ENCODE data around the gene BOK. TPM values are rescaled to one million over a fixed set of nuclear protein-coding genes. Genes with fewer than 3 reads are reported as not detected.

The BOK gene
- total and polyA plus RNA-seq, 2 donors (not counting 3 experiments of a cell fraction or from before 2014, with no cell fraction given): 76.0 to 95.5 TPM

DNA sequence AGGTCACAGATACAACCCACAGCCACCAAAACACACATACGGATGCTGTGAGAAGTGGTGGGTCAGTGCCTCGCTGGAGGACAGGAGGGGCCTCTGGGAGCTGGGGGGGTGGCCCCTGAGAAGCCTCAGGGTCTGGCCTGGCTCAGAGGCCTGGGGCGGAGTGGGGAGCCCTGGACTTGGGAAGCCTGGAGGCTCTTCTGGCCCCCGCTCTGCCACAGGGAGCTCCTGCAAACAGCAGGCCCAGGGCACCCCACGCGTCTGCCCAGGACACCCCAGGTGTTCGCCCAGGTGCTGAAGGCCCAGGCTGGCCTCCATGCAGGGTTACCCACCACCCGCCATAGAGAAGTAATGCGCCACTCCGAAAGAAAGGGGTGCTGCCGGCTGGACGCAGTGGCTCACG lies 52.5 kb downstream of the BOK start:
- H3K4me2 ChIP-seq (ENCODE audit: insufficient read depth, low read length): no peak overlapping the region

More for the DNA sequence above, 52.5 kb downstream of the BOK start:
- dilution Hi-C loops (cut with MboI; ENCODE audit: extremely low pct_ligation_motif_present, low sequenced_read_pairs) (no loop called here), intact Hi-C loops (cut with micrococcal nuclease) (loop anchor here (2.0 kb wide), 1 partner anchor 52 kb away; the partner anchor contains the start of gene BOK)
- H3K79me2 ChIP-seq (ENCODE audit: control insufficient read depth, insufficient read depth, low read length): peaks cover 15% of the 10 kb centered on the region
- FAIRE-seq (no peak), DNase-seq (ENCODE audit: low read depth, low spot score) (no peak)
- ChIA-PET POLR2A (no interaction called here), CTCF (interaction anchor here (1.4 kb wide), 1 partner anchor 27 kb away, joined by 4 read pairs; the partner anchor contains the start of gene ATG4B)
- no peak overlapping the region for H3K4me3 ChIP-seq (replicated peaks in 1 of 3; ENCODE audit: insufficient read depth in 1 of 3, low read depth in 1 of 3, low read length in 3 of 3)
- no peaks in the 10 kb centered on the region for H3K9me1 ChIP-seq (replicated peaks; ENCODE audit: control insufficient read depth, extremely low read depth, insufficient read depth, low read length)
- no peak overlapping the region for H3K27ac ChIP-seq (ENCODE audit: insufficient read depth, low read depth, low read length)
- peaks cover 0 to 3% of the 10 kb centered on the region in 2 experiments for H3K36me3 ChIP-seq (ENCODE audit: control insufficient read depth in 2 of 2, extremely low read depth in 1 of 2, insufficient read depth in 2 of 2, low read length in 2 of 2)
- H3K27me3 ChIP-seq (ENCODE audit: control insufficient read depth in 2 of 2, insufficient read depth in 2 of 2, low read length in 2 of 2): no peaks in the 10 kb centered on the region
- no TSS peak for BruUV-seq (replicated peaks)
- TF ChIP-seq JUN (IDR thresholded peaks at IDR 0.05; ENCODE audit: borderline replicate concordance, insufficient read depth, insufficient read length, low read depth): no peak
- TF ChIP-seq MYC (IDR thresholded peaks at IDR 0.05; ENCODE audit: low read depth, low read length): no peak
- TF ChIP-seq POLR2A (IDR thresholded peaks at IDR 0.05; ENCODE audit: low read depth, low read length): no peak
- TF ChIP-seq EZH2 (IDR thresholded peaks at IDR 0.05; ENCODE audit: borderline replicate concordance, low read depth, low read length, severe bottlenecking): no peak
- no peak for TF ChIP-seq CTCF (IDR thresholded peaks at IDR 0.05; ENCODE audit: extremely low read depth in 1 of 2, insufficient read depth in 1 of 2, low read depth in 1 of 2, low read length in 2 of 2)
- TF ChIP-seq, protein P1, sequence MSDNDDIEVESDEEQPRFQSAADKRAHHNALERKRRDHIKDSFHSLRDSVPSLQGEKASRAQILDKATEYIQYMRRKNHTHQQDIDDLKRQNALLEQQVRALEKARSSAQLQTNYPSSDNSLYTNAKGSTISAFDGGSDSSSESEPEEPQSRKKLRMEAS (IDR thresholded peaks at IDR 0.05; ENCODE audit: insufficient read depth, insufficient read length): no peak
- TF ChIP-seq FOS (IDR thresholded peaks at IDR 0.05; ENCODE audit: borderline replicate concordance, insufficient read depth, low read length): no peak
- TF ChIP-seq GATA2 (IDR thresholded peaks at IDR 0.05; ENCODE audit: insufficient read depth, insufficient read length, low read depth, low read length): no peak
- no peak for TF ChIP-seq POLR2AphosphoS5 (IDR thresholded peaks at IDR 0.05; ENCODE audit: insufficient read depth, low read depth, low read length)
- H3K9ac ChIP-seq (replicated peaks; ENCODE audit: extremely low read depth, insufficient read depth, low read length): no peak overlapping the region
- peaks cover 5% of the 10 kb centered on the region for H3K4me1 ChIP-seq (ENCODE audit: control insufficient read depth, extremely low read depth, insufficient read depth, low read length)
- H3K9me3 ChIP-seq (replicated peaks; ENCODE audit: control insufficient read depth, insufficient read depth, low read length): no peaks in the 10 kb centered on the region
- no peak overlapping the region for H2AFZ ChIP-seq (ENCODE audit: low read depth, low read length)
- no peaks in the 10 kb centered on the region for H4K20me1 ChIP-seq (replicated peaks; ENCODE audit: control insufficient read depth, extremely low read depth, insufficient read depth, low read length)
